GM12872 (cell line): ENCODE results near the gene ZNF330.
A peak's percentile ranks its signal among the peaks of the same experiment; 100 is the strongest.

Experiments used
- CTCF ChIP-seq: IDR thresholded peaks from 3 replicates; pipeline ENCODE4 v1.5.1; 2011; ENCODE audit warnings: low read depth, mild to moderate bottlenecking, low read length, moderate library complexity; ENCODE audit not compliant: insufficient read depth

Gene ZNF330

GRCh38 chr4:141248486-141248885 lies 27.8 kb downstream of the ZNF330 start:
- TF ChIP-seq CTCF = no peak

GRCh38 chr4:141254326-141254725 lies 33.6 kb downstream of the ZNF330 start:
- TF ChIP-seq CTCF = peak; percentile 23; the same call in 1 of the 3 replicates

- TF ChIP-seq CTCF = no peak
Measured at GRCh38 chr4:141255016-141255415, 34.3 kb downstream of the ZNF330 start.

GRCh38 chr4:141258558-141258957 lies 37.9 kb downstream of the ZNF330 start:
- TF ChIP-seq CTCF = no peak

- TF ChIP-seq CTCF = no peak
Measured at GRCh38 chr4:141275834-141276233, 55.1 kb downstream of the ZNF330 start.

GRCh38 chr4:141283152-141283551 lies 62.5 kb downstream of the ZNF330 start:
- TF ChIP-seq CTCF = no peak

- TF ChIP-seq CTCF = no peak
Measured at GRCh38 chr4:141283563-141283962, 62.9 kb downstream of the ZNF330 start.
